ENCODE results near the gene IL27RA.

DNA sequence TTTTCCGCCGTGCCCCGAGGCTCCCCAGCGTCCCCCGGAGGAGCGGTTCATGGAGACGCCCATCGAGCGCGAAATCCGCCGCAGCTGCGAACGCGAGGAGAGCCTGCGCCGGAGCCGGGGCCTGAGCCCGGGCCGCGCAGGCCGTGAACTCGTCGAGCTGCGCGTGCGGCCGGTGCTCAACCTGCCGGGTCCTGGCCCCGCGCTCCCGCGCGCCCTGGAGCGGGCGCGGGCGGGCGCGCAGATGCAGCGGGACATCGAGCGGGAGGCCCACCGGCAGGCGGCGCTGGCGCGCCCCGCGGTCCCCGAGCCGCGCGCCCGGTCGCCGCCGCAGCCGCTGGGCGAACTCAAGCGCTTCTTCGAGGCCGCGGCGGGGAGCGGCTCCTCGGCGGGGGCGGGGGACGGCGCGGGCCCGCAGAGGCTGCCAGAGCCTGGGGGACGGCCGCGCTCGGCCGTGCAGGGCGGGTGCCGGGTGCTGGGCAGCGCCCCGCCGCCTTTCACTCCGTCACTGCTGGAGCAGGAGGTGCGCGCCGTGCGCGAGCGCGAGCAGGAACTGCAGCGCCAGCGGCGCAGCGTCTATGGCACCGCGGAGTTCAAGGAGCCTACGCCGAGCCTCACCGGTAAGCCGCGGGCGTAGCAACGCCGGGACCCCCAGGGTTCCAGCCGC, 41.8 kb downstream of the IL27RA start:
- TF ChIP-seq GATA2 (IDR thresholded peaks at IDR 0.05; ENCODE audit: low read depth, low read length) (no peak), GATA3 (IDR thresholded peaks at IDR 0.05; ENCODE audit: low read depth, low read length) (no peak)
